Body of pancreas (tissue), 4 donors: ENCODE measurements around the gene CTNND2. TPM values are rescaled to one million over a fixed set of nuclear protein-coding genes. Genes with fewer than 3 reads are reported as not detected.
A peak's percentile ranks its signal among the peaks of the same experiment; 100 is the strongest.

Experiments
- ATAC-seq: fragments of 150-250 bp; one replicate; pipeline ENCODE4 v1.9.1; 2016
- DNase-seq, 4 donors: peaks; one replicate each; pipeline ENCODE4 v3.0.0-alpha.2; 2019
- H3K27ac ChIP-seq, 4 donors: fragments of 200-600 bp; sonication (generic); 1 replicate in 3 of 4; 2 replicates in 1 of 4; pipeline versions ENCODE4 v1.5.1 to v1.6.1; 2016 to 2019; ENCODE audit warnings: mild to moderate bottlenecking in 1 of 4, mixed read lengths in 1 of 4, moderate library complexity in 1 of 4
- H3K27me3 ChIP-seq, 2 donors: fragments of 200-600 bp; sonication (generic); one replicate each; pipeline ENCODE4 v1.6.0; 2016; ENCODE audit warnings: mild to moderate bottlenecking in 1 of 2
- H3K36me3 ChIP-seq, 2 donors: fragments of 200-600 bp; sonication (generic); replicated peaks in 1 of 2; 2 replicates each; pipeline ENCODE4 v1.5.1; 2016; ENCODE audit warnings: low read depth in 2 of 2; ENCODE audit not compliant: insufficient read depth in 1 of 2
- H3K4me1 ChIP-seq: fragments of 200-600 bp; sonication (generic); one replicate; pipeline ENCODE4 v1.6.0; 2016
- H3K4me3 ChIP-seq, 2 donors: fragments of 200-600 bp; sonication (generic); 1 replicate in 1 of 2; 2 replicates in 1 of 2; pipeline ENCODE4 v1.5.1; 2016 to 2019
- H3K9me3 ChIP-seq, 3 donors: fragments of 200-600 bp; sonication (generic); 1 replicate in 2 of 3; 2 replicates in 1 of 3; pipeline ENCODE4 v1.5.1; 2016
- POLR2A ChIP-seq, 3 donors: fragments of 450-650 bp; IDR thresholded peaks; one replicate each; pipeline ENCODE4 v1.6.1; 2016; ENCODE audit warnings: antibody characterized with exemption in 3 of 3, mild to moderate bottlenecking in 2 of 3
- WGBS, 2 donors: methylation state at CpG; one replicate each; pipeline ENCODE4 v1.1.5; 2017; 5-methylcytosine and 5-hydroxymethylcytosine counted together
- intact Hi-C: fragments of 100-400 bp; cut with DNase I; formaldehyde crosslinking; loops from one replicate; pipeline ENCODE4 v1.15.1; 2023
- total RNA-seq, 2 donors: library from RNA; depleted of rRNA; stranded (reverse); fragments of >200 nt; gene quantifications; one replicate each; pipeline ENCODE4 v1.1.0, GENCODE V29; 2016
- TF ChIP-seq, protein P1 (sequence below), 7 experiments: fragments of 450-650 bp in 4 of 7; fragments of 200-600 bp in 3 of 7; sonication (generic) in 3 of 7; IDR thresholded peaks; one replicate each; pipeline ENCODE4 v1.5.1; 2016 to 2019; ENCODE audit warnings: antibody characterized with exemption in 7 of 7

Gene CTNND2
- total RNA-seq, 2 donors from 2014 or later: 21.0 to 82.4 TPM

DNA sequence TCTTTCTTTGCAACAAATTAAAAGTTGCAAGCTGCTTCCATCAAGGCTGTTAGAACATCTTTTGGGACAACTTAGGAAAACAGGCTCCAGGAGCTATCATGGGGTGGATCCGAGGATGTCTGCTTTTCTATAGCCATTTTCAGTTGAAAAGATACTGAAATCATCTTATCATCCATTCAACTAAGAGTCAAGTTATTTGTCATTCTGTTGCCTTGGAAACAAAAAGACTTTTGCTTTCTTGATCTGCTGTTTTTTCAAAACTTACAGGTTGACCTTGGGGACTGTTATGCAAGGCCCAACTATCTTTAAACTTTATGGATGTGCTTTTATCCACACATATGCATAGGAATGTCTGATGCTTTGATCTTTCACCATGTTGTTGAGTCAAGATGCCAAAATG lies 597.9 kb downstream of the CTNND2 start:
- Histone ChIP-seq H3K4me3 (no peak overlapping the region), H3K27me3 (no peaks in the 10 kb centered on the region), H3K27ac (no peak overlapping the region), H3K4me1 (no peaks in the 10 kb centered on the region), H3K9me3 (no peaks in the 10 kb centered on the region), H3K36me3 (no peaks in the 10 kb centered on the region)
- DNase-seq: no peak
- ATAC-seq: no peak
- TF ChIP-seq, protein P1, sequence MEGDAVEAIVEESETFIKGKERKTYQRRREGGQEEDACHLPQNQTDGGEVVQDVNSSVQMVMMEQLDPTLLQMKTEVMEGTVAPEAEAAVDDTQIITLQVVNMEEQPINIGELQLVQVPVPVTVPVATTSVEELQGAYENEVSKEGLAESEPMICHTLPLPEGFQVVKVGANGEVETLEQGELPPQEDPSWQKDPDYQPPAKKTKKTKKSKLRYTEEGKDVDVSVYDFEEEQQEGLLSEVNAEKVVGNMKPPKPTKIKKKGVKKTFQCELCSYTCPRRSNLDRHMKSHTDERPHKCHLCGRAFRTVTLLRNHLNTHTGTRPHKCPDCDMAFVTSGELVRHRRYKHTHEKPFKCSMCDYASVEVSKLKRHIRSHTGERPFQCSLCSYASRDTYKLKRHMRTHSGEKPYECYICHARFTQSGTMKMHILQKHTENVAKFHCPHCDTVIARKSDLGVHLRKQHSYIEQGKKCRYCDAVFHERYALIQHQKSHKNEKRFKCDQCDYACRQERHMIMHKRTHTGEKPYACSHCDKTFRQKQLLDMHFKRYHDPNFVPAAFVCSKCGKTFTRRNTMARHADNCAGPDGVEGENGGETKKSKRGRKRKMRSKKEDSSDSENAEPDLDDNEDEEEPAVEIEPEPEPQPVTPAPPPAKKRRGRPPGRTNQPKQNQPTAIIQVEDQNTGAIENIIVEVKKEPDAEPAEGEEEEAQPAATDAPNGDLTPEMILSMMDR (IDR thresholded peaks at IDR 0.05): no peak
- no peak for TF ChIP-seq POLR2A (IDR thresholded peaks at IDR 0.05)
- WGBS, 2 donors: 61 to 77% methylated on average over 1 of the region's 1 CpG
- intact Hi-C loops: no loop called here

DNA sequence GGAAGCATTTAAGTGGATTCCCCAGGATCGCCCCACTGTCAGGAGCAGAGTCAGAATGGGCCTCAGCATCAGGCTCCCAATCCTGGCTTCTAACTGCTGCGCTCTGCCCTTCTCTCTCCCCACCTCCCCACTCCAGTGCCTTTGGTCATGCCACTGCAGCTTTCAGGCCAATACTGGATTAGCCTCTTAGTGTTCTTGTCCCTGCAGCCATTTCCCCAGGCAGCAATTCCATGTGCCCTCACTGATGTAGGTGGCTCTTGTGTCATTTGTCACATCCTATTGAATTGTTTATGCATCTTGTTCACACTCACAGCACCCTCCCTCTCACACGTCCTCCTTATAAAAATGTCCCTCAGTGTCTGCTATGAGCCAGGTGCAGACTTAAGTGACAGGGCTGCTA lies 599.0 kb downstream of the CTNND2 start:
- TF ChIP-seq POLR2A (IDR thresholded peaks at IDR 0.05): no peak
- TF ChIP-seq, protein P1 (IDR thresholded peaks at IDR 0.05): no peak
- H3K36me3 ChIP-seq: no peaks in the 10 kb centered on the region
- intact Hi-C loops: no loop called here
- WGBS, 2 donors: 86 to 91% methylated on average over 3 of the region's 3 CpGs
- no peaks in the 10 kb centered on the region for H3K4me1 ChIP-seq
- no peaks in the 10 kb centered on the region for H3K9me3 ChIP-seq
- ATAC-seq (no peak), DNase-seq (no peak)
- no peak overlapping the region for H3K27ac ChIP-seq
- H3K27me3 ChIP-seq: no peaks in the 10 kb centered on the region
- H3K4me3 ChIP-seq: no peak overlapping the region

DNA sequence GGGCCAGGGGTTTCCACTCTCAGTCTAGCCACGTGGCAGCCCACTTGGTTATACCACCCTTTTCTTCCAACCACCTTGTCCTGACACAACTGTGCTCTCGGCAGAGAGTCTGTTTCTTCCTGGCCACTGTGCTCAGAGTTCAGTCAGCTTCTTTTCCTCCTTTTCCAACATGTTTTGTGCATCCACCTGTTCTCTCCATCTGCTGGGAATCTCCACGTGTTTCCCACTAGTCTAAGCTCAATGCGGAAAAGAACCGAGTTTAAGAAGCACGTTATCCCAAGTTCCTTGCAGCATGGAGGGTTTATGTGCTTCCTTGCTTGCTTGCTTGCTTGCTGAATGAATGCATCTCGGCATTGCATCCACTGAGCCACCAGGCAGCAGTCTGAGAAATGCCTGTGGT lies 599.6 kb downstream of the CTNND2 start:
- Histone ChIP-seq H3K27ac (no peak overlapping the region), H3K36me3 (no peaks in the 10 kb centered on the region), H3K4me3 (no peak overlapping the region), H3K27me3 (no peaks in the 10 kb centered on the region), H3K9me3 (no peaks in the 10 kb centered on the region), H3K4me1 (no peaks in the 10 kb centered on the region)
- TF ChIP-seq, protein P1 (IDR thresholded peaks at IDR 0.05): no peak
- TF ChIP-seq POLR2A (IDR thresholded peaks at IDR 0.05): no peak
- intact Hi-C loops: no loop called here
- no peak for ATAC-seq
- DNase-seq: no peak
- 90 to 95% methylated on average over 7 of the region's 7 CpGs for WGBS, 2 donors

- TF ChIP-seq, protein P1 (IDR thresholded peaks at IDR 0.05): no peak
- no peak for TF ChIP-seq POLR2A (IDR thresholded peaks at IDR 0.05)
- Histone ChIP-seq H3K27me3 (no peaks in the 10 kb centered on the region), H3K36me3 (no peaks in the 10 kb centered on the region), H3K4me1 (no peaks in the 10 kb centered on the region), H3K4me3 (no peak overlapping the region), H3K27ac (no peak overlapping the region), H3K9me3 (no peaks in the 10 kb centered on the region)
- DNase-seq (peak in 1 of 4 donors; percentile 28), ATAC-seq (no peak)
- intact Hi-C loops: no loop called here
- WGBS, 2 donors: 83 to 93% methylated on average over 2 of the region's 2 CpGs
Measured at GRCh38 chr5:11302663-11303062, 601.6 kb downstream of the CTNND2 start.

DNA sequence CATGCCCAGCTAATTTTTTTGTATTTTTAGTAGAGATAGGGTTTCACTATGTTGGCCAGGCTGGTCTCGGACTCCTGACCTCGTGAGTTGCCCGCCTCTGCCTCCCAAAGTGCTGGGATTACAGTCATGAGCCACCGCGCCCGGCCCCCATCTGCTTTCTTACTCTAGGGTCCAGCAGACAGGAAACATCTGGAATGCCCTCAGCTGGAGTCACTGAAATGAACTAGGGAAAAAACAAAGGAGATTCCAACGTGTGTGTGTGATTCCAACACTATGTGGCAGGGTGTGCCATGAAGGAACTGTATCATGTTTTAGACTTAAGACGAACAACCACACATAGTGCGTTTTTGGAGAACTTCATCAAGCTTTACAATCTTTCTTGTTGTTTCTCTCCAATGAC lies 603.1 kb downstream of the CTNND2 start:
- no peak for TF ChIP-seq POLR2A (IDR thresholded peaks at IDR 0.05)
- TF ChIP-seq, protein P1 (IDR thresholded peaks at IDR 0.05): no peak
- DNase-seq (no peak), ATAC-seq (no peak)
- 88 to 90% methylated on average over 9 of the region's 9 CpGs for WGBS, 2 donors
- Histone ChIP-seq H3K4me3 (no peak overlapping the region), H3K36me3 (no peaks in the 10 kb centered on the region), H3K27me3 (no peaks in the 10 kb centered on the region), H3K4me1 (no peaks in the 10 kb centered on the region), H3K27ac (no peak overlapping the region), H3K9me3 (no peaks in the 10 kb centered on the region)
- intact Hi-C loops: no loop called here
